WTC11 (cell line): ENCODE results near the gene PDLIM7. TPM values are rescaled to one million over a fixed set of nuclear protein-coding genes. Genes with fewer than 3 reads are reported as not detected.

Experiments
- ATAC-seq: fragments of 200-7000 bp; cut with Tn5 transposase; 2 replicates; pipeline ENCODE4 v1.10.0; 2021; ENCODE audit warnings: mild to moderate bottlenecking, moderate library complexity
- CTCF ChIA-PET: fragments of 300-600 bp; sonication (Branson Sonifier 250); formaldehyde crosslinking; loops from one replicate; lab custom pipeline; 2021; ENCODE audit warnings: antibody characterized with exemption; lab: Charles Lee
- POLR2A ChIA-PET: fragments of 350-600 bp; sonication (Branson Sonifier 250); formaldehyde crosslinking; loops from one replicate; lab custom pipeline; 2021; ENCODE audit warnings: antibody characterized with exemption; lab: Charles Lee
- DNase-seq: peaks from one replicate; pipeline ENCODE4 v3.0.0; 2021; ENCODE audit warnings: low spot score
- H3K27ac Mint-ChIP-seq: 2 replicates; pipeline ENCODE4 v1.8.0; 2021; ENCODE audit warnings: mixed read lengths
- H3K27me3 Mint-ChIP-seq: 2 replicates; pipeline ENCODE4 v1.8.0; 2021; ENCODE audit warnings: low read depth, mild to moderate bottlenecking, moderate library complexity, mixed read lengths
- H3K36me3 Mint-ChIP-seq: 2 replicates; pipeline ENCODE4 v1.8.0; 2021; ENCODE audit warnings: mixed read lengths
- H3K4me1 Mint-ChIP-seq: 2 replicates; pipeline ENCODE4 v1.8.0; 2022; ENCODE audit warnings: mixed read lengths
- H3K4me3 Mint-ChIP-seq: 2 replicates; pipeline ENCODE4 v1.8.0; 2021; ENCODE audit warnings: mild to moderate bottlenecking, moderate library complexity, mixed read lengths
- H3K9me3 Mint-ChIP-seq: 2 replicates; pipeline ENCODE4 v1.8.0; 2021; ENCODE audit warnings: mixed read lengths
- CBFB ChIP-seq: sonication (generic); formaldehyde crosslinking; IDR thresholded peaks from 2 replicates; pipeline ENCODE4 v1.8.1; 2022; ENCODE audit warnings: mild to moderate bottlenecking, low read depth, missing genetic modification reagents
- IRF2 ChIP-seq: sonication (generic); formaldehyde crosslinking; IDR thresholded peaks from 2 replicates; pipeline ENCODE4 v1.8.0; 2022; ENCODE audit warnings: low read depth, missing genetic modification reagents, borderline replicate concordance
- MXD4 ChIP-seq: fragments of 250-450 bp; sonication (Bioruptor Pico); IDR thresholded peaks from 2 replicates; pipeline ENCODE4 v1.8.0; 2021; ENCODE audit warnings: mild to moderate bottlenecking, moderate library complexity, borderline replicate concordance
- MYBL2 ChIP-seq: sonication (generic); formaldehyde crosslinking; IDR thresholded peaks from 2 replicates; pipeline ENCODE4 v1.8.1; 2023; ENCODE audit warnings: mild to moderate bottlenecking, moderate library complexity, missing genetic modification reagents
- NFATC4 ChIP-seq: fragments of 250-450 bp; sonication (Bioruptor Pico); IDR thresholded peaks from 2 replicates; pipeline ENCODE4 v1.9.0; 2021; ENCODE audit warnings: mild to moderate bottlenecking
- NR1H2 ChIP-seq: sonication (generic); formaldehyde crosslinking; IDR thresholded peaks from 2 replicates; pipeline ENCODE4 v1.9.0; 2021; ENCODE audit warnings: mild to moderate bottlenecking, moderate library complexity, missing genetic modification reagents
- SP1 ChIP-seq: sonication (generic); formaldehyde crosslinking; conservative IDR thresholded peaks from 2 replicates; pipeline ENCODE4 v1.8.1; 2022; ENCODE audit warnings: missing genetic modification reagents
- TCF7 ChIP-seq: sonication (generic); formaldehyde crosslinking; IDR thresholded peaks from 2 replicates; pipeline ENCODE4 v1.8.0; 2022; ENCODE audit warnings: mild to moderate bottlenecking, low read depth, missing genetic modification reagents, moderate library complexity
- TP53 ChIP-seq: sonication (generic); formaldehyde crosslinking; IDR thresholded peaks from 2 replicates; pipeline ENCODE4 v1.8.1; 2023; ENCODE audit warnings: mild to moderate bottlenecking, missing genetic modification reagents
- ZNF138 ChIP-seq: sonication (generic); formaldehyde crosslinking; conservative IDR thresholded peaks from 2 replicates; pipeline ENCODE4 v1.8.1; 2022; ENCODE audit warnings: mild to moderate bottlenecking, moderate library complexity, missing genetic modification reagents
- ZNF219 ChIP-seq: sonication (generic); formaldehyde crosslinking; IDR thresholded peaks from 2 replicates; pipeline ENCODE4 v1.8.0; 2023; ENCODE audit warnings: missing genetic modification reagents, mild to moderate bottlenecking, borderline replicate concordance
- ZNF232 ChIP-seq: sonication (generic); formaldehyde crosslinking; IDR thresholded peaks from 2 replicates; pipeline ENCODE4 v1.8.0; 2022; ENCODE audit warnings: mild to moderate bottlenecking, missing genetic modification reagents
- ZNF317 ChIP-seq: sonication (generic); formaldehyde crosslinking; IDR thresholded peaks from 2 replicates; pipeline ENCODE4 v1.8.1; 2023; ENCODE audit warnings: low read depth, mild to moderate bottlenecking, moderate library complexity, missing genetic modification reagents, borderline replicate concordance
- ZNF396 ChIP-seq: fragments of 250-450 bp; sonication (Bioruptor Pico); IDR thresholded peaks from 2 replicates; pipeline ENCODE4 v1.8.0; 2021; ENCODE audit warnings: mild to moderate bottlenecking, moderate library complexity, borderline replicate concordance
- ZNF671 ChIP-seq: fragments of 250-450 bp; sonication (Bioruptor Pico); IDR thresholded peaks from 2 replicates; pipeline ENCODE4 v1.8.0; 2021; ENCODE audit warnings: mild to moderate bottlenecking
- total RNA-seq: library from RNA; stranded (reverse); gene quantifications from 3 replicates; pipeline ENCODE4 v1.2.3, GENCODE V29; 2021
- TF ChIP-seq, protein P1 (sequence below): fragments of 200-600 bp; IDR thresholded peaks from 2 replicates; pipeline ENCODE4 v1.8.0; 2022; ENCODE audit warnings: antibody characterized with exemption
- TF ChIP-seq, protein P2 (sequence below): fragments of 250-450 bp; sonication (Bioruptor Pico); IDR thresholded peaks from 2 replicates; pipeline ENCODE4 v1.9.0; 2021; ENCODE audit warnings: mild to moderate bottlenecking
- TF ChIP-seq, protein P3 (sequence below): fragments of 250-450 bp; sonication (Bioruptor Pico); IDR thresholded peaks from 2 replicates; pipeline ENCODE4 v1.9.0; 2021; ENCODE audit warnings: moderate library complexity, mild to moderate bottlenecking, inconsistent platforms, borderline replicate concordance
- TF ChIP-seq, protein P4 (sequence below): sonication (generic); formaldehyde crosslinking; conservative IDR thresholded peaks from 2 replicates; pipeline ENCODE4 v1.8.1; 2023; ENCODE audit warnings: mild to moderate bottlenecking, low read depth, missing genetic modification reagents, moderate library complexity
- TF ChIP-seq, protein P5 (sequence below): sonication (generic); formaldehyde crosslinking; IDR thresholded peaks from 2 replicates; pipeline ENCODE4 v1.8.1; 2023; ENCODE audit warnings: mild to moderate bottlenecking, missing genetic modification reagents, borderline replicate concordance

Gene PDLIM7
- total RNA-seq, 1 experiment from 2014 or later, result 142 TPM

DNA sequence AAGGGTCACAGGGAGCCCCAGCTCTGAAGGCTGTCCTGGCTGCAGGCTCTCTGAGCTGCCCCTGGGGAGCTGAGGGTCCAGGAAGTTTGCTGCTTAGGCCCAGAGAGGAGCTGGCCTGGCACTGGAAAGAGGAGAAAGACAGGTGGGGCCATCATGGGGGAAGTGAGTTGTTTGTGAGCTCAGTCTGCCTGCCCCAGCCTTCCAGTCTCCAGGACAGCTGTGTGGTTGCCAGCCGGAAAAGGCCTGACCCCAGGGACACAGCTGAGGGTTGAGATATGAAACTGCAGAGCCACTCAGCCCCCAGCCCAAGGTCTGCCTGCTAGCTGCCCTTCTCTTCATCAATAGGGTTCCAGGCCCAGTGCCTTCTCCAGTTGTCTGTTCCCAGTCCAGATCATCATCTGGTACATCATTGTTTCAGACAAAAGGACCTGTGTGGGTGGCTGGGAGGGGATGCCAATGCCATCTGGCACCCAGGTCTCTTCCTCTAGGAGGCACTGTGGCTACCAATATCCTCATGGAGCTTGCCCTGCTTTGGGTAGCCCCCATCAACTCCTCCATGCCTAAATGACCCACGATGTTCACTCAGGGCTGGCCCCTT lies 23.6 kb upstream of the PDLIM7 start (continued):
- TF ChIP-seq, protein P1, sequence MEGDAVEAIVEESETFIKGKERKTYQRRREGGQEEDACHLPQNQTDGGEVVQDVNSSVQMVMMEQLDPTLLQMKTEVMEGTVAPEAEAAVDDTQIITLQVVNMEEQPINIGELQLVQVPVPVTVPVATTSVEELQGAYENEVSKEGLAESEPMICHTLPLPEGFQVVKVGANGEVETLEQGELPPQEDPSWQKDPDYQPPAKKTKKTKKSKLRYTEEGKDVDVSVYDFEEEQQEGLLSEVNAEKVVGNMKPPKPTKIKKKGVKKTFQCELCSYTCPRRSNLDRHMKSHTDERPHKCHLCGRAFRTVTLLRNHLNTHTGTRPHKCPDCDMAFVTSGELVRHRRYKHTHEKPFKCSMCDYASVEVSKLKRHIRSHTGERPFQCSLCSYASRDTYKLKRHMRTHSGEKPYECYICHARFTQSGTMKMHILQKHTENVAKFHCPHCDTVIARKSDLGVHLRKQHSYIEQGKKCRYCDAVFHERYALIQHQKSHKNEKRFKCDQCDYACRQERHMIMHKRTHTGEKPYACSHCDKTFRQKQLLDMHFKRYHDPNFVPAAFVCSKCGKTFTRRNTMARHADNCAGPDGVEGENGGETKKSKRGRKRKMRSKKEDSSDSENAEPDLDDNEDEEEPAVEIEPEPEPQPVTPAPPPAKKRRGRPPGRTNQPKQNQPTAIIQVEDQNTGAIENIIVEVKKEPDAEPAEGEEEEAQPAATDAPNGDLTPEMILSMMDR, result no peak
- TF ChIP-seq, protein P2, sequence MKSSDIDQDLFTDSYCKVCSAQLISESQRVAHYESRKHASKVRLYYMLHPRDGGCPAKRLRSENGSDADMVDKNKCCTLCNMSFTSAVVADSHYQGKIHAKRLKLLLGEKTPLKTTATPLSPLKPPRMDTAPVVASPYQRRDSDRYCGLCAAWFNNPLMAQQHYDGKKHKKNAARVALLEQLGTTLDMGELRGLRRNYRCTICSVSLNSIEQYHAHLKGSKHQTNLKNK (CRISPR knock-in tag), result no peak
- TF ChIP-seq, all 79 proteins: peak for 0

DNA sequence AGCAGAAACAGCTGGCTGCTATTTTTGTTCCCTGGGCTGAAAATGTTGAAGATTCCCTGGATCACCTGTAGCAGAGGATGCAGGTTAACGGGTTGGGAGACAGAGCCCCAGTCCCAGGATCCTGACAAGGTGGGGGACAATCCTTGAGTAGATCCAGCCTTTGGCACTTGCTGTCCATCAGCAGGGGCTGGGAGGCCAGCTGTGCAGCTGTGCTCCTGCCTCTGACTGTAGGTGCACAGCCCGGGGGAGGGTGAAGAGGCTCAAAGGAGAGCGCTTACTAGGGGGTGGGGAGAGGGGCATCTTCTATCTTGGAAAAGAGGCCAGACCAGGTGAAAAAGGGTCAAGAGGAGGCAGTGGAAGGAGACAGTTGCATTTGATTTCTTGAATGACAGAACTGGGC lies 22.9 kb upstream of the PDLIM7 start:
- CTCF ChIA-PET, result interaction anchor here (0.7 to 1.4 kb wide), 4 partner anchors 19 to 210 kb away, joined by 3 to 4 read pairs (median 4); partner anchors contain the start of gene PDLIM7
- H3K36me3 Mint-ChIP-seq, result peaks cover 41% of the 10 kb centered on the region
- no peak for ATAC-seq
- no peaks in the 10 kb centered on the region for H3K9me3 Mint-ChIP-seq
- peaks cover 14% of the 10 kb centered on the region for H3K4me1 Mint-ChIP-seq
- H3K27ac Mint-ChIP-seq, result no peak overlapping the region
- H3K4me3 Mint-ChIP-seq, result no peak overlapping the region
- TF ChIP-seq, protein P3, sequence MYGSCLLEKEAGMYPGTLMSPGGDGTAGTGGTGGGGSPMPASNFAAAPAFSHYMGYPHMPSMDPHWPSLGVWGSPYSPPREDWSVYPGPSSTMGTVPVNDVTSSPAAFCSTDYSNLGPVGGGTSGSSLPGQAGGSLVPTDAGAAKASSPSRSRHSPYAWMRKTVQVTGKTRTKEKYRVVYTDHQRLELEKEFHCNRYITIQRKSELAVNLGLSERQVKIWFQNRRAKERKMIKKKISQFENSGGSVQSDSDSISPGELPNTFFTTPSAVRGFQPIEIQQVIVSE, result no peak
- no peak for TF ChIP-seq TCF7
- TF ChIP-seq ZNF317, result no peak
- no peak for TF ChIP-seq CBFB (CRISPR knock-in tag)
- no peak for TF ChIP-seq ZNF138 (CRISPR knock-in tag)
- TF ChIP-seq ZNF671 (CRISPR knock-in tag), result no peak
- TF ChIP-seq, protein P4, sequence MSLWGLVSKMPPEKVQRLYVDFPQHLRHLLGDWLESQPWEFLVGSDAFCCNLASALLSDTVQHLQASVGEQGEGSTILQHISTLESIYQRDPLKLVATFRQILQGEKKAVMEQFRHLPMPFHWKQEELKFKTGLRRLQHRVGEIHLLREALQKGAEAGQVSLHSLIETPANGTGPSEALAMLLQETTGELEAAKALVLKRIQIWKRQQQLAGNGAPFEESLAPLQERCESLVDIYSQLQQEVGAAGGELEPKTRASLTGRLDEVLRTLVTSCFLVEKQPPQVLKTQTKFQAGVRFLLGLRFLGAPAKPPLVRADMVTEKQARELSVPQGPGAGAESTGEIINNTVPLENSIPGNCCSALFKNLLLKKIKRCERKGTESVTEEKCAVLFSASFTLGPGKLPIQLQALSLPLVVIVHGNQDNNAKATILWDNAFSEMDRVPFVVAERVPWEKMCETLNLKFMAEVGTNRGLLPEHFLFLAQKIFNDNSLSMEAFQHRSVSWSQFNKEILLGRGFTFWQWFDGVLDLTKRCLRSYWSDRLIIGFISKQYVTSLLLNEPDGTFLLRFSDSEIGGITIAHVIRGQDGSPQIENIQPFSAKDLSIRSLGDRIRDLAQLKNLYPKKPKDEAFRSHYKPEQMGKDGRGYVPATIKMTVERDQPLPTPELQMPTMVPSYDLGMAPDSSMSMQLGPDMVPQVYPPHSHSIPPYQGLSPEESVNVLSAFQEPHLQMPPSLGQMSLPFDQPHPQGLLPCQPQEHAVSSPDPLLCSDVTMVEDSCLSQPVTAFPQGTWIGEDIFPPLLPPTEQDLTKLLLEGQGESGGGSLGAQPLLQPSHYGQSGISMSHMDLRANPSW (CRISPR knock-in tag), result no peak
- no peak for TF ChIP-seq ZNF219
- no peak for TF ChIP-seq ZNF232
- TF ChIP-seq IRF2, result no peak
- POLR2A ChIA-PET, result no interaction called here
- H3K27me3 Mint-ChIP-seq, result peaks cover 4% of the 10 kb centered on the region; the same call in 1 of the 2 replicates
- DNase-seq, result no peak

DNA sequence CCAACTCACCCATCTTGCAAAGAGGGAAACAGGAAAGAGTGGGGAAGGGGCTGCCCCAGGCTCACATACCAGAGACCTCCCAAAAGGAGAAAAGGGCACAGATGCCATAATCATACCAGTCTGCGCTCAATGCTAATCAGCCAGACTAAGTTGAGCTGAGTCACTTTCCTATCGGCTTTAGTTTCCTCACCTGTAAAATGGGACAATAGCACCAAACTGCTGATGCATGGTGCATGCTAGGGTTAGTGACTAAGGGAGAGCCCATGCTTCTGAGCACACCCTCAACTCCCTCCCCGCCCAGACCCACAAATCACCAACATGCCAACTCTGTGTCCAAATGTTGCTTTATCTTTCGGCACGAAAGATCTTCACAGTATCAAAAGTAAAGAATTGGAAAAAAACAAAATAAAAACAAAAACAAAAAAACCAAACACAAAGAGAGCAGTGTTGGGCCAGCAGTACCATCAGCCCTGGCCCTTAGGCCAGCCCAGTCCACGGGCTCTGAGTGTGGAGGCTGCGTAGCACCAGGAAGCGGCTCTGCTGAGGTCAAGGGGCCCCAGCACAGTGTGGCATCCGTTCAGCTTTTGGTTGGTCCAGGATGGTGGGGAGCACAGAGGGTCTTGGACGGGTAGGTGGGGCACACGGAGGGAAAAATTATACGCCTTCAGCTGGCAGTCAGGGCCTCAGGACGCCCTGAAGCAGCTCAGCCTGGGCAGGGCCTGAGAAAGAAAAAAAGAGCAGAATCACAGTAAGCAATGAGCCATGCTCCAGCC lies 22.2 kb upstream of the PDLIM7 start:
- Mint-ChIP-seq H3K27me3 (peaks cover 4% of the 10 kb centered on the region; the same call in 1 of the 2 replicates), H3K4me1 (peaks cover 14% of the 10 kb centered on the region), H3K36me3 (peaks cover 47% of the 10 kb centered on the region), H3K4me3 (no peak overlapping the region), H3K9me3 (no peaks in the 10 kb centered on the region), H3K27ac (no peak overlapping the region)
- POLR2A ChIA-PET, result no interaction called here
- DNase-seq (no peak), ATAC-seq (no peak)
- CTCF ChIA-PET, result interaction anchor here (1.1 to 1.4 kb wide), 3 partner anchors 8 to 24 kb away, joined by 3 to 4 read pairs (median 3); no protein-coding TSS in a partner anchor
- TF ChIP-seq MYBL2 (no peak), ZNF671 (CRISPR knock-in tag) (no peak), NR1H2 (CRISPR knock-in tag) (no peak), MXD4 (CRISPR knock-in tag) (no peak), ZNF232 (no peak), NFATC4 (CRISPR knock-in tag) (no peak), CBFB (CRISPR knock-in tag) (no peak), TCF7 (no peak), SP1 (no peak), TP53 (CRISPR knock-in tag) (no peak), ZNF396 (CRISPR knock-in tag) (no peak)
- TF ChIP-seq, protein P5, sequence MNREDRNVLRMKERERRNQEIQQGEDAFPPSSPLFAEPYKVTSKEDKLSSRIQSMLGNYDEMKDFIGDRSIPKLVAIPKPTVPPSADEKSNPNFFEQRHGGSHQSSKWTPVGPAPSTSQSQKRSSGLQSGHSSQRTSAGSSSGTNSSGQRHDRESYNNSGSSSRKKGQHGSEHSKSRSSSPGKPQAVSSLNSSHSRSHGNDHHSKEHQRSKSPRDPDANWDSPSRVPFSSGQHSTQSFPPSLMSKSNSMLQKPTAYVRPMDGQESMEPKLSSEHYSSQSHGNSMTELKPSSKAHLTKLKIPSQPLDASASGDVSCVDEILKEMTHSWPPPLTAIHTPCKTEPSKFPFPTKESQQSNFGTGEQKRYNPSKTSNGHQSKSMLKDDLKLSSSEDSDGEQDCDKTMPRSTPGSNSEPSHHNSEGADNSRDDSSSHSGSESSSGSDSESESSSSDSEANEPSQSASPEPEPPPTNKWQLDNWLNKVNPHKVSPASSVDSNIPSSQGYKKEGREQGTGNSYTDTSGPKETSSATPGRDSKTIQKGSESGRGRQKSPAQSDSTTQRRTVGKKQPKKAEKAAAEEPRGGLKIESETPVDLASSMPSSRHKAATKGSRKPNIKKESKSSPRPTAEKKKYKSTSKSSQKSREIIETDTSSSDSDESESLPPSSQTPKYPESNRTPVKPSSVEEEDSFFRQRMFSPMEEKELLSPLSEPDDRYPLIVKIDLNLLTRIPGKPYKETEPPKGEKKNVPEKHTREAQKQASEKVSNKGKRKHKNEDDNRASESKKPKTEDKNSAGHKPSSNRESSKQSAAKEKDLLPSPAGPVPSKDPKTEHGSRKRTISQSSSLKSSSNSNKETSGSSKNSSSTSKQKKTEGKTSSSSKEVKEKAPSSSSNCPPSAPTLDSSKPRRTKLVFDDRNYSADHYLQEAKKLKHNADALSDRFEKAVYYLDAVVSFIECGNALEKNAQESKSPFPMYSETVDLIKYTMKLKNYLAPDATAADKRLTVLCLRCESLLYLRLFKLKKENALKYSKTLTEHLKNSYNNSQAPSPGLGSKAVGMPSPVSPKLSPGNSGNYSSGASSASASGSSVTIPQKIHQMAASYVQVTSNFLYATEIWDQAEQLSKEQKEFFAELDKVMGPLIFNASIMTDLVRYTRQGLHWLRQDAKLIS (CRISPR knock-in tag), result no peak
- TF ChIP-seq, protein P1, result no peak
